Skeletal muscle tissue (tissue), 4 donors: Measurements from ENCODE around the gene CHAC2. TPM values are rescaled to one million over a fixed set of nuclear protein-coding genes. Genes with fewer than 3 reads are reported as not detected.

Experiments
- H3K27ac ChIP-seq: one replicate; pipeline ENCODE4 v1.7.0; 2013; ENCODE audit warnings: mild to moderate bottlenecking, low read depth, low read length, inconsistent platforms
- H3K27me3 ChIP-seq, 3 donors: one replicate each; pipeline ENCODE4 v1.7.0; 2013; ENCODE audit warnings: low read length in 3 of 3; ENCODE audit not compliant: control insufficient read depth in 3 of 3, insufficient read depth in 3 of 3
- H3K36me3 ChIP-seq, 3 donors: one replicate each; pipeline ENCODE4 v1.7.0; 2013; ENCODE audit warnings: low read length in 3 of 3; ENCODE audit not compliant: control insufficient read depth in 3 of 3, insufficient read depth in 3 of 3
- H3K4me1 ChIP-seq, 3 donors: one replicate each; pipeline ENCODE4 v1.7.0; 2013; ENCODE audit warnings: low read length in 3 of 3, mild to moderate bottlenecking in 3 of 3; ENCODE audit not compliant: control insufficient read depth in 3 of 3, insufficient read depth in 3 of 3
- H3K4me3 ChIP-seq, 3 donors: one replicate each; pipeline ENCODE4 v1.7.0; 2013; ENCODE audit warnings: low read length in 3 of 3
- H3K9ac ChIP-seq, 3 donors: one replicate each; pipeline ENCODE4 v1.7.0; 2013; ENCODE audit warnings: low read length in 3 of 3, mild to moderate bottlenecking in 3 of 3, moderate library complexity in 2 of 3, low read depth in 1 of 3
- H3K9me3 ChIP-seq, 3 donors: one replicate each; pipeline ENCODE4 v1.7.0; 2013; ENCODE audit warnings: low read length in 3 of 3; ENCODE audit not compliant: control insufficient read depth in 3 of 3
- total RNA-seq: library from RNA; depleted of rRNA; stranded (reverse); fragments of >200 nt; gene quantifications from one replicate; pipeline ENCODE4 v1.2.3, GENCODE V29; 2014
- donor health status: Osteomylitis.

CHAC2 gene
- total RNA-seq, 1 donor from 2014 or later, result 1.6 TPM

DNA sequence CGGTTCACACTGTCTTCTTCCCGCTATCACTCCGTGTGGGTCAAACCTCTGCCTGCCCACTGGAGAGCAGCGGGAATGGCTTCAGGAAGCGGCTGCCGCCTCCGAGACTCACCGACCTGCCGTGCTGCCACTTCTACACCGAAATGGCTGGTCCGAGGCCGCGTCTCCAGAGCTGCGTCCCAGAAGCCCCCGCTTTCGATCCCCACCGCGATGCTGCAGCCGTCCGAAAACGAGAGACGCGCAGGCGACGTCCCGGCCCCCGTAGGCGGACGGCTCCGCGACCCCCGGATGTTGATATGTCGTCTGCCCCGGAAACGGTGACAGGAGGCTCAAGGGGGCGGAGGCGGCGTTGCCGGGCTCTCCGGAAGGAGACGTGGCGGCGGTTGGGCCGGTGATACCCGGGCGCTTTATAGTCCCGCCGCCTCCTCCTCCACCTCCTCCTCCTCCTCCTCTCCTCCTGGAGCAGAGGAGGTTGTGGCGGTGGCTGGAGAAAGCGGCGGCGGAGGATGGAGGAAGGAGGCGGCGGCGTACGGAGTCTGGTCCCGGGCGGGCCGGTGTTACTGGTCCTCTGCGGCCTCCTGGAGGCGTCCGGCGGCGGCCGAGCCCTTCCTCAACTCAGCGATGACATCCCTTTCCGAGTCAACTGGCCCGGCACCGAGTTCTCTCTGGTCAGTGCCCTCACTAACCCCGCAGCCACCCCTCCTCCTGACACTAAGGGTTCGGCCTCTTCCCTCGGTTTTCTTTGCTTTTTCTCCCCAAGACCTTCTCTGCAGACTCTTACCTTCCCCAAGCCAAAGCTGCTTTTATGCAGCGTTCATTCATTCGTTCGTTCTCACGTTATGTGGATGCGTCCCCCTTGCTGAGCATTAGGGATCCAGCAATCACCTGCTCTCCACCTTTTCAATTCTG, 19.4 kb downstream of the CHAC2 start, which contains the start of the genes ASB3 and ERLEC1:
ASB3 (minus strand) TSS at position 249 of the 909 bp plus-strand sequence. CDS start 21,381 bp downstream, outside the sequence.
ERLEC1 (plus strand) TSS at position 340 of the 909 bp plus-strand sequence; CDS start at position 507, 167 bp downstream.
- Histone ChIP-seq H3K36me3 (no peaks in the 10 kb centered on the region), H3K27ac (peak within 1 kb of the TSS; percentile 79), H3K4me1 (peaks cover 20 to 41% (median 23%) of the 10 kb centered on the region in 3 donors), H3K4me3 (peak within 1 kb of the TSS; percentile 91 to 100 (median 96)), H3K9me3 (no peaks in the 10 kb centered on the region), H3K9ac (peak within 1 kb of the TSS; percentile 87 to 97 (median 96)), H3K27me3 (no peaks in the 10 kb centered on the region)

DNA sequence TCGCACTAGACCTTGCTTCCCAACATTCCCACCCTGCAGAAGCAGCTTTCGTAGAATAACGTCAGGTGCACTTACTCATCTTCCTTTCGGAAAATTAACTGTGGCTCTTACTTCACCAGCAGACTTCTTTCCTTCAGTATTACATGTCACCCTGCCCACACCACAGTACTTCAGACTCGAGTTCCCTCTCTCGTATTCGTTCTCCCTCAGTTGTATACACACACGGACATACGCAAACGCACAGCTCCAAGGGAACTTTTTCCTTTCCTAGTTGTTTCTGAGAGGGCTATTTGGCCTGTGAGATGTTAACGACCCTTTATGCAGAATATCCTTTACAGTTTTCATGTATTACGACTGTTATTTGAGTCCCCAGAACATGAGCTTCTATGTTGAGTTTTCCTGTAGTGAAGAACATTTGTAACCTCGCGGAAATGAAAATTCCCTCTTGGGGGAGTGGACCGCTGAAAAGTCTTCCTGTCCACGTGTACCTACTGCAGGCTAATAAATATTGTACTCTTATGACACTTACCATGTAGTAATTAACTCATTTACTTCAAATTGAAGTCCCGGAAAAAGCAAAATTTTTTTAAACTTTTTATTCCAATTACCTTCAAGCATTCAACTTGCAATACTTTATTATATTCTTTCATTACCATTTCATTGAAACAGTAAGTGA, 20.1 kb downstream of the CHAC2 start:
- Histone ChIP-seq H3K4me1 (peaks cover 20 to 37% (median 23%) of the 10 kb centered on the region in 3 donors), H3K27ac (peak overlapping the region; percentile 79), H3K36me3 (no peaks in the 10 kb centered on the region), H3K9ac (peak overlapping the region; percentile 87 to 97 (median 96)), H3K4me3 (peak overlapping the region; percentile 91 to 100 (median 96)), H3K27me3 (no peaks in the 10 kb centered on the region), H3K9me3 (no peaks in the 10 kb centered on the region)

DNA sequence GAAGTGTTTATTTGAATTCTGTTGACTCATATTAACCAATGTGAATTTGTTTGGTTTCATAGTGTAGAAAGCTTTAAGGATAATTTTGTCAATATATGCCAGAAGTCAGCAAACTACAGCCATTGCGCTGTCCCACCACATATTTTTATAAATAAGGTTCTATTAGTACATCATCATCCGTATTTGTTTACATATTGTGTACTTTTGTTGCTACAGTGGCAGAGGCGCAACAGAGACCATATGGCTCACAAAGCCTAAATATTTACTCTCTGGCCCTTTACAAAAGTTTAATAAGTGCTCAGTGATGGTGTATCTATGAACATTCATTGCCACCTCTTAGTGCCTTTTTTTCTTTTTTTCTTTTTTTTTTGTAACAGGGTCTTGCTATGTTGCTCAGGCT, 25.7 kb downstream of the CHAC2 start:
- Histone ChIP-seq H3K4me1 (peaks cover 2 to 3% (median 2%) of the 10 kb centered on the region in 3 donors), H3K27me3 (no peaks in the 10 kb centered on the region), H3K36me3 (peaks cover 2 to 15% (median 7%) of the 10 kb centered on the region in 3 donors), H3K9ac (no peak overlapping the region), H3K27ac (no peak overlapping the region), H3K9me3 (no peaks in the 10 kb centered on the region), H3K4me3 (no peak overlapping the region)

DNA sequence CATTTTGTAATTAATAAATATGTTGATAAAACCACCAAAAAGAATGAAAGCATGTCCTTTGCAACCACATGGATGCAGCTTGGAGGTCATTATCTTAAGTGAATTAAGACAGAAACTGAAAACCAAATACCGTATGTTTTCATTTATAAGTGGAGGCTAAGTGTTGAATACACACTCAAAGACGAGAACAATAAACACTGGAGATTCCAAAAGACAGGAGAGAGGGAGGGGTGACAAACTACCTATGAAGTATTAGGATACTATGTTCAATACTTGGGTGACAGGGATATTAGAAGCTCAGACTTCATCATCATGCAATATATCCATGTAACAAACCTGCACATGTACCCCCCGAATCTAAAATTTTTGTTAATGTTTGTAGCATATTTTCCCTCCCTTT, 26.2 kb downstream of the CHAC2 start:
- no peak overlapping the region for H3K27ac ChIP-seq
- no peaks in the 10 kb centered on the region for H3K27me3 ChIP-seq
- H3K4me3 ChIP-seq, result no peak overlapping the region
- H3K36me3 ChIP-seq, result peaks cover 3 to 18% (median 9%) of the 10 kb centered on the region in 3 donors
- no peak overlapping the region for H3K9ac ChIP-seq
- H3K4me1 ChIP-seq, result no peaks in the 10 kb centered on the region
- H3K9me3 ChIP-seq, result no peaks in the 10 kb centered on the region

DNA sequence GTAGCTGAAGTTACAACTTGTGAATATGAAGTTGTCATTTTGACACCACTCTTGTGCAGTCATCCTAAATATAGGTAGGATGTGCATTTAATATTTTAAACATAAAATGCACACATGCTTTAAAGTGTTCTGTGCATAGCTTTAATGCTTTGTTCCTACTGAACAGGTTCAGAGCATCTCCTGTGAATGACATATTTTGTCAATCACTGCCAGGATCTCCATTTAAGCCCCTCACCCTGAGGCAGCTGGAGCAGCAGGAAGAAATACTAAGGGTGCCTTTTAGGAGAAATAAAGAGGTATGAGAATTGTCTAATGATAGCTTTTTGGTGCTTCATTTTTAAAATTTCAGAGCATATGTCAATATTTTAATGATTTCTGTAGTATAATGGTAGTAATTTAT, 33.9 kb downstream of the CHAC2 start:
- no peak overlapping the region for H3K27ac ChIP-seq
- H3K36me3 ChIP-seq, result peaks cover 5 to 53% (median 24%) of the 10 kb centered on the region in 3 donors
- H3K9ac ChIP-seq, result no peak overlapping the region
- no peaks in the 10 kb centered on the region for H3K4me1 ChIP-seq
- H3K27me3 ChIP-seq, result no peaks in the 10 kb centered on the region
- H3K9me3 ChIP-seq, result no peaks in the 10 kb centered on the region
- H3K4me3 ChIP-seq, result no peak overlapping the region

DNA sequence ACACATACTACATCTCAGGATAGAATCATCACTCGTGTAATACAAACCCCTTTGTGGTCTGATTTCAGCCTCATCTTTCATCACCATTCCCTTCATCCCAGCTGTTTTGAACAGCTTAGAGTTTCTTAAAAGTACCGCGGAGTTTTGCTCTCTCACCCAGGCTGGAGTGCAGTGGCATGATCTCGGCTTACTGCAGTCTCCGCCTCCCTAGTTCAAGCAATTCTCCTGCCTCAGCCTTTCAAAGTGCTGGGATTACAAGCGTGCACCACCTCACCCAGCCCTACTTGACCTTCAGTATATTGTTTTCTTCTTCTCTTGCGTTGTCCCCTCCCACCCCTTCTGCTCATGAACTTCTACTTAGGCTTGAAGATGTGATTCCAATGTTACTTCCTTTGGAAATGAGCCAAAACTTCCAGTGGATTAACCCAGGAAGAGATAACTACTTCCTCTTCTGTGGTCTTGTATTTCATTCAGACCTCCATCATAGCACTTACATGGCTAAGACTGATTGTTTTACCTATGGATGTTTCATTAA, 35.1 kb downstream of the CHAC2 start:
- no peaks in the 10 kb centered on the region for H3K9me3 ChIP-seq
- no peak overlapping the region for H3K27ac ChIP-seq
- no peak overlapping the region for H3K4me3 ChIP-seq
- peaks cover 5 to 52% (median 21%) of the 10 kb centered on the region in 3 donors for H3K36me3 ChIP-seq
- no peaks in the 10 kb centered on the region for H3K4me1 ChIP-seq
- no peak overlapping the region for H3K9ac ChIP-seq
- no peaks in the 10 kb centered on the region for H3K27me3 ChIP-seq

DNA sequence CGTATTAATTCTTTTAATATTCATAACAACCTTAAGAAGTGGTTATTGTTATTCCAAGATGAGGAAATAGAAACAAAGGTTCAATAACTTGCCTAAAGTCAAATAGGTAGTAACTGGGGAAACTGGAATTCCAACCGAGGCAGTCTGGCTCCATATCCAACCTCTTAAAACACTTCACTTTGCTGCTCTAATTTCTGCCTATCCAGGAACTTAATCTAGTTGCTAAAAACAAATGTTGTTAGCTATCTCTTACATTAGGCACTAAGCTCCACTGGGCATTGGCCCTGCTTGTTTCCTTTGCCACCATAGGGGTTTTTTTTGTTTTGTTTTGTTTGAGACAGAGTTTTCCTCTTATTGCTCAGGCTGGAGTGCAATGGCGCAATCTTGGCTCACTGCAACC, 44.0 kb downstream of the CHAC2 start:
- no peaks in the 10 kb centered on the region for H3K9me3 ChIP-seq
- H3K4me3 ChIP-seq, result no peak overlapping the region
- no peak overlapping the region for H3K9ac ChIP-seq
- H3K27ac ChIP-seq, result no peak overlapping the region
- no peaks in the 10 kb centered on the region for H3K27me3 ChIP-seq
- no peaks in the 10 kb centered on the region for H3K4me1 ChIP-seq
- H3K36me3 ChIP-seq, result peaks cover 9 to 51% (median 40%) of the 10 kb centered on the region in 3 donors

DNA sequence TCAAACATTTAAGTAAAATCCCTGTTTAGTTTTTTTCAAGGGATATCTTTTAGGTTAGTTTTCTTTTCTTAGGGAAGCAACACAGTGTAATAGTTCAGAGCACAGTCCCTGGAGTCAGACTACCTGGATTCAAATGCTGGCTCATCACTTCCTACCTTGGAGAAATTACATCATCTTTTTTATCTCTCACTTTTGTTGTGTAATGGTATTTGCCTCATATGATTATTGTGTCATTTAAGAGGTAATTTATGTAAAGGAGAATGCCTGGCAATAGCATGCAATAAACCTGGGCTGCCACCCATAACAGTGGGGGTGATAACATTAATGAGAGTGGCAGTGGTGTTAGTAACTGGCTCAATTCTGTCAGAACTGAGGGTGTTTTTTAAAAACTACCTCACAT, 45.5 kb downstream of the CHAC2 start:
- H3K27me3 ChIP-seq, result no peaks in the 10 kb centered on the region
- no peak overlapping the region for H3K27ac ChIP-seq
- H3K4me1 ChIP-seq, result no peaks in the 10 kb centered on the region
- no peak overlapping the region for H3K4me3 ChIP-seq
- peaks cover 12 to 53% (median 44%) of the 10 kb centered on the region in 3 donors for H3K36me3 ChIP-seq
- H3K9ac ChIP-seq, result no peak overlapping the region
- no peaks in the 10 kb centered on the region for H3K9me3 ChIP-seq

DNA sequence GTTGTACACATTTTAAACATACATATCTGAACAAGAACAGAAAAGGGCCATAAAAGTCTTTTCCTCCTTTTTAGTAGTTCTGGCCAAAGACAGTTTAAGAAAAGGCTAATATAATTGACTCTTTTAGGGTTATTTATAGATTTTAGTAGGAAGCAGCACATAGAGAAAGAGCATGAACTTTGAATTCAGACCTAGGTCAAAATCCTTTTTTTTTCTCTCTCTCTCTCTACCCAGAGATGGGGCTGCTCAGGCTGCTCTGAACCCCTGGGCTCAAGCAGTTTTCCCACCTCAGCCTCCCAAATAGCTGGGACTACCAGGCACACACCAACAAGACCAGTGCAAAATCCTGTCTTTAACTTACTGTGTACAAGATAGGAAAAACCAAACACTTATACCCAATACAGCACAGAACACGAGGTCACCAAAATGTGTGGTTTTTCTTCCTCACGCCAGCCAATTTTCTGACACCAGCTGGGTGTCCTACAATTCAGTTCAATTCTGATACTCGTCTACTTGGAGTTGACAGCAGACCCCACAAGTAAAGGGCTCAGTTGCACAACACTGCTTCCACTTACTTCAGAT, 51.3 kb downstream of the CHAC2 start:
- H3K36me3 ChIP-seq, result peaks cover 10 to 30% (median 25%) of the 10 kb centered on the region in 3 donors
- H3K9ac ChIP-seq, result no peak overlapping the region
- H3K27me3 ChIP-seq, result no peaks in the 10 kb centered on the region
- H3K4me3 ChIP-seq, result no peak overlapping the region
- H3K27ac ChIP-seq, result no peak overlapping the region
- H3K9me3 ChIP-seq, result no peaks in the 10 kb centered on the region
- no peaks in the 10 kb centered on the region for H3K4me1 ChIP-seq
